ENCODE data around the gene DDX51.

- TF ChIP-seq, protein P1, sequence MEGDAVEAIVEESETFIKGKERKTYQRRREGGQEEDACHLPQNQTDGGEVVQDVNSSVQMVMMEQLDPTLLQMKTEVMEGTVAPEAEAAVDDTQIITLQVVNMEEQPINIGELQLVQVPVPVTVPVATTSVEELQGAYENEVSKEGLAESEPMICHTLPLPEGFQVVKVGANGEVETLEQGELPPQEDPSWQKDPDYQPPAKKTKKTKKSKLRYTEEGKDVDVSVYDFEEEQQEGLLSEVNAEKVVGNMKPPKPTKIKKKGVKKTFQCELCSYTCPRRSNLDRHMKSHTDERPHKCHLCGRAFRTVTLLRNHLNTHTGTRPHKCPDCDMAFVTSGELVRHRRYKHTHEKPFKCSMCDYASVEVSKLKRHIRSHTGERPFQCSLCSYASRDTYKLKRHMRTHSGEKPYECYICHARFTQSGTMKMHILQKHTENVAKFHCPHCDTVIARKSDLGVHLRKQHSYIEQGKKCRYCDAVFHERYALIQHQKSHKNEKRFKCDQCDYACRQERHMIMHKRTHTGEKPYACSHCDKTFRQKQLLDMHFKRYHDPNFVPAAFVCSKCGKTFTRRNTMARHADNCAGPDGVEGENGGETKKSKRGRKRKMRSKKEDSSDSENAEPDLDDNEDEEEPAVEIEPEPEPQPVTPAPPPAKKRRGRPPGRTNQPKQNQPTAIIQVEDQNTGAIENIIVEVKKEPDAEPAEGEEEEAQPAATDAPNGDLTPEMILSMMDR (conservative IDR thresholded peaks at IDR 0.05; ENCODE audit: low read length), result no peak
- no peak for TF ChIP-seq EZH2phosphoT487 (IDR thresholded peaks at IDR 0.05; ENCODE audit: borderline replicate concordance)
Observed at GRCh38 chr12:132166801-132167591, 22.9 kb upstream of the DDX51 start.
